HCT116 (cell line): ENCODE measurements around the gene PTPN9. TPM values are rescaled to one million over a fixed set of nuclear protein-coding genes. Genes with fewer than 3 reads are reported as not detected.

Source experiments
- ATAC-seq: fragments of 200-7000 bp; cut with Tn5 transposase; 2 replicates; pipeline ENCODE4 v1.9.1; 2020; ENCODE audit warnings: mild to moderate bottlenecking, moderate library complexity
- BruUV-seq: library from RNA; stranded (reverse); fragments of 400-500 nt; replicated peaks from 2 replicates; lab custom pipeline; 2021; lab: Mats Ljungman, UMichigan
- CTCF ChIA-PET: fragments of 300-600 bp; sonication (Branson Sonifier 250); formaldehyde crosslinking; loops from one replicate; lab custom pipeline; 2021; ENCODE audit warnings: antibody characterized with exemption; lab: Charles Lee
- POLR2A ChIA-PET: fragments of 300-600, 350-600 bp; sonication (Branson Sonifier 250); formaldehyde crosslinking; loops from one replicate; lab custom pipeline; 2021; ENCODE audit warnings: antibody characterized with exemption; lab: Charles Lee
- RAD21 ChIA-PET, 2 experiments: fragments of 300-600 bp; sonication (Branson Sonifier 250); formaldehyde crosslinking; loops; one replicate each; lab custom pipeline; 2023; ENCODE audit warnings: low total read pairs in 2 of 2; ENCODE audit not compliant: uncharacterized antibody in 2 of 2, unreplicated experiment in 2 of 2, low non-redundant PET in 1 of 2; lab: Charles Lee
- DNase-seq: peaks from one replicate; pipeline ENCODE4 v3.0.0-alpha.2; 2010; ENCODE audit warnings: low read depth, low spot score
- H2AFZ ChIP-seq: fragments of 200-600 bp; shearing (Covaris generic), sonication (generic); 2 replicates; pipeline ENCODE4 v1.6.1; 2017; ENCODE audit warnings: low read depth, mixed run types, mixed read lengths, antibody characterized with exemption, low read length; ENCODE audit not compliant: poor library complexity, severe bottlenecking
- H3K27ac ChIP-seq: 2 replicates; pipeline ENCODE4 v1.5.1; 2012; ENCODE audit warnings: low read depth, low read length
- H3K27me3 ChIP-seq: fragments of 200-600 bp; sonication (generic); 2 replicates; pipeline ENCODE4 v1.6.1; 2016; ENCODE audit warnings: mixed run types, low read length, mixed read lengths; ENCODE audit not compliant: insufficient read depth
- H3K36me3 ChIP-seq, 2 experiments: fragments of 200-500 bp in 1 of 2; fragments of 200-600 bp in 1 of 2; sonication (Bioruptor generic) in 1 of 2; sonication (generic) in 1 of 2; 2 replicates each; pipeline versions ENCODE4 v1.5.1 to v1.6.1; 2014 to 2016; ENCODE audit warnings: low read length in 2 of 2, inconsistent platforms in 1 of 2, mixed read lengths in 1 of 2, mixed run types in 1 of 2; ENCODE audit not compliant: insufficient read depth in 2 of 2, control insufficient read depth in 1 of 2
- H3K4me1 ChIP-seq, 2 experiments: fragments of 200-600 bp in 1 of 2; sonication (generic) in 1 of 2; 2 replicates each; pipeline versions ENCODE4 v1.5.1 to v1.6.1; 2012 to 2017; ENCODE audit warnings: low read length in 2 of 2, inconsistent platforms in 1 of 2, mild to moderate bottlenecking in 1 of 2, mixed read lengths in 1 of 2, mixed run types in 1 of 2, moderate library complexity in 1 of 2; ENCODE audit not compliant: insufficient read depth in 2 of 2, control insufficient read depth in 1 of 2
- H3K4me2 ChIP-seq: fragments of 200-600 bp; sonication (generic); 2 replicates; pipeline ENCODE4 v1.6.1; 2017; ENCODE audit warnings: mixed run types, low read length, mixed read lengths
- H3K4me3 ChIP-seq, 2 experiments: fragments of 200-600 bp in 1 of 2; sonication (generic) in 1 of 2; replicated peaks in 1 of 2; 2 replicates each; pipeline ENCODE4 v1.5.1; 2011 to 2016; ENCODE audit warnings: low read length in 2 of 2, control low read depth in 1 of 2, low read depth in 1 of 2, mild to moderate bottlenecking in 1 of 2, mixed read lengths in 1 of 2, mixed run types in 1 of 2
- H3K79me2 ChIP-seq: fragments of 200-600 bp; sonication (generic); 2 replicates; pipeline ENCODE4 v1.6.1; 2017; ENCODE audit warnings: mild to moderate bottlenecking, mixed run types, low read length, moderate library complexity, mixed read lengths; ENCODE audit not compliant: insufficient read depth
- H3K9ac ChIP-seq: fragments of 200-600 bp; sonication (generic); 2 replicates; pipeline ENCODE4 v1.6.1; 2016; ENCODE audit warnings: low read length, mixed read lengths
- H3K9me2 ChIP-seq: fragments of 200-600 bp; sonication (generic), shearing (Covaris generic); 2 replicates; pipeline ENCODE4 v1.6.1; 2017; ENCODE audit warnings: mixed run types, mild to moderate bottlenecking, moderate library complexity; ENCODE audit not compliant: insufficient read depth
- H3K9me3 ChIP-seq, 2 experiments: fragments of 200-500 bp in 1 of 2; fragments of 200-600 bp in 1 of 2; sonication (Bioruptor generic) in 1 of 2; sonication (generic) in 1 of 2; 2 replicates each; pipeline ENCODE4 v1.6.1; 2014 to 2017; ENCODE audit warnings: low read length in 2 of 2, mixed read lengths in 2 of 2, inconsistent platforms in 1 of 2, low read depth in 1 of 2, mild to moderate bottlenecking in 1 of 2, mixed run types in 1 of 2, moderate library complexity in 1 of 2; ENCODE audit not compliant: control insufficient read depth in 1 of 2, insufficient read depth in 1 of 2
- H4K20me1 ChIP-seq: fragments of 200-600 bp; sonication (generic), shearing (Covaris generic); 2 replicates; pipeline ENCODE4 v1.6.1; 2017; ENCODE audit warnings: mixed run types, mild to moderate bottlenecking, moderate library complexity; ENCODE audit not compliant: insufficient read depth
- CBX3 ChIP-seq: IDR thresholded peaks from 2 replicates; pipeline ENCODE4 v1.6.1; 2012; ENCODE audit warnings: low read depth
- ELF1 ChIP-seq: IDR thresholded peaks from 2 replicates; pipeline ENCODE4 v1.6.1; 2012; ENCODE audit warnings: low read depth, borderline replicate concordance
- JUND ChIP-seq: IDR thresholded peaks from 2 replicates; pipeline ENCODE4 v1.6.1; 2012
- POLR2A ChIP-seq: IDR thresholded peaks from 2 replicates; pipeline ENCODE4 v1.7.0; 2011; ENCODE audit warnings: borderline replicate concordance; ENCODE audit not compliant: insufficient read depth, insufficient read length; ENCODE audit errors: extremely low read depth
- POLR2AphosphoS5 ChIP-seq: IDR thresholded peaks from 2 replicates; pipeline ENCODE4 v1.6.1; 2011; ENCODE audit warnings: mild to moderate bottlenecking, low read depth, low read length, moderate library complexity
- RAD21 ChIP-seq: IDR thresholded peaks from 2 replicates; pipeline ENCODE4 v1.6.1; 2012; ENCODE audit warnings: low read depth, mild to moderate bottlenecking
- SIN3A ChIP-seq: IDR thresholded peaks from 2 replicates; pipeline ENCODE4 v1.6.1; 2012; ENCODE audit warnings: low read depth
- SP1 ChIP-seq: IDR thresholded peaks from 2 replicates; pipeline ENCODE4 v1.6.1; 2012; ENCODE audit warnings: low read depth
- TCF7L2 ChIP-seq: IDR thresholded peaks from 2 replicates; pipeline ENCODE4 v1.7.0; 2011; ENCODE audit warnings: borderline replicate concordance, inconsistent platforms; ENCODE audit not compliant: insufficient read depth, insufficient read length; ENCODE audit errors: extremely low read depth
- YY1 ChIP-seq: IDR thresholded peaks from 2 replicates; pipeline ENCODE4 v1.6.1; 2011; ENCODE audit warnings: low read length, low read depth, moderate library complexity, mild to moderate bottlenecking; ENCODE audit not compliant: insufficient replicate concordance; ENCODE audit errors: extremely low read depth
- ZFX ChIP-seq: fragments of 450-650 bp; IDR thresholded peaks from 2 replicates; pipeline ENCODE4 v1.6.1; 2017
- intact Hi-C: fragments of 100-400 bp; cut with micrococcal nuclease; formaldehyde crosslinking; loops from 2 replicates; pipeline ENCODE4 v1.10.0; 2022
- total RNA-seq: library from RNA; stranded (reverse); gene quantifications from one replicate; pipeline ENCODE4 v1.2.1, GENCODE V29; 2021; ENCODE audit not compliant: unreplicated experiment
- TF ChIP-seq, protein P1 (sequence below): IDR thresholded peaks from 2 replicates; pipeline ENCODE4 v1.6.1; 2012
- TF ChIP-seq, protein P2 (sequence below): IDR thresholded peaks from 2 replicates; pipeline ENCODE4 v1.6.1; 2012

Gene PTPN9
- total RNA-seq, 1 experiment from 2014 or later = 21.1 TPM

DNA sequence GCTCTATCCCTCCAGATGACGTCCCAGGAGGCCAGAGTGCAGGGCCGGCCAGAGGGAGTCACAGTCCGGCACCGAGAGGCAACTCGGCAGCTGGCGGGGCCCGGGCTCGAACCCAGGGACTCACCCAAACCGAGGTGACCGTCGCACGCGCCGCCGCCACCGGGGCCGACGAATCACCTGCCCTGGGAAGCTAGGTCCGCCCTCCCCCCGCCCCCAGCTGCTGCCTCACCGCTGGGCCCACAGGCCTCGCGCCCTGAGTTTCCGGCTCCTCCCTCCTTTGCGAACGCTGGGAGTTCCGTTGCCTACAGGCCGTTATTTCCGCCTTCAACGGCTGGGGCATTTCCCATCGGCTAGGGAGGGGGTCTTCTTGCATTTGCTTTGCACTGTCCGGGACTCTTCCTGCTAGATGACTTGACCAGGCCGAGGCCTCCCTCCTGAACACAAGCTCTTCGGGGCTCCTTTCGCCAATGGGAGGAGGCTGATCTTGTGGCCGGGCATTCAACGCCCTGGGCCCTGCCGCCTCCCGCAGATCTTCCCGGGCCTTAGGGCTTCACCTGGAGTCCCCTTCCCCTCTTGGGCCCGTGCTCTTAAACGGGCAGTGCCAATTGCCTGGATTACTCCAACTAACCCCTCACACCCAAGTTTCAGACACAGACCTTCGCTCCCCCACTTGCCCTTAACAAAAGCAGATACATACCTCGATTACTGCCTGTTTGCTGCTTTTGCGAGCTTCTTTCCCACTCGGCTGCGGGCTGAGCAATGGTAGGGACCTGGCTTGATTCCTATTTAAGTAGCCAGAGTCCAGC, 46.6 kb upstream of the PTPN9 start, which contains the start of gene SNUPN:
TSS of gene SNUPN (minus strand) at position 184 of the 806 bp plus-strand sequence. CDS start 4,674 bp downstream, outside the sequence.
- peak within 1 kb of the TSS; percentile 91 to 99 for H3K4me3 ChIP-seq
- ATAC-seq (peak; percentile 83), DNase-seq (peak; percentile 90)
- no peaks in the 10 kb centered on the region for H3K9me2 ChIP-seq
- ChIA-PET POLR2A (interaction anchor here (0.6 to 3.2 kb wide), 9 partner anchors 10 to 258 kb away, joined by 3 to 35 read pairs (median 4); partner anchors contain the start of genes IMP3, MAN2C1, PTPN9 and SIN3A), RAD21 (interaction anchor here in 1 of 2 experiments (0.5 to 1.2 kb wide), 2 partner anchors 43 to 47 kb away, joined by 4 to 6 read pairs; partner anchors contain the start of gene PTPN9), CTCF (interaction anchor here (0.8 to 2.8 kb wide), 6 partner anchors 11 to 258 kb away, joined by 3 to 6 read pairs (median 3); partner anchors contain the start of genes IMP3 and SNX33)
- no peaks in the 10 kb centered on the region for H3K27me3 ChIP-seq
- intact Hi-C loops = loop anchor here (2.0 to 5.0 kb wide), 4 partner anchors 15 to 258 kb away; partner anchors contain the start of genes IMP3 and MAN2C1
- H3K9me3 ChIP-seq = no peaks in the 10 kb centered on the region
- H3K9ac ChIP-seq = peak within 1 kb of the TSS; percentile 100
- TF ChIP-seq YY1 = peak; percentile 4
- peak; percentile 91 for TF ChIP-seq SP1
- peak; percentile 74 for TF ChIP-seq CBX3
- TF ChIP-seq SIN3A = peak; percentile 87; the same call in 1 of the 2 replicates
- TF ChIP-seq, protein P1, sequence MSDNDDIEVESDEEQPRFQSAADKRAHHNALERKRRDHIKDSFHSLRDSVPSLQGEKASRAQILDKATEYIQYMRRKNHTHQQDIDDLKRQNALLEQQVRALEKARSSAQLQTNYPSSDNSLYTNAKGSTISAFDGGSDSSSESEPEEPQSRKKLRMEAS = peak; percentile 88
- TF ChIP-seq ZFX = peak; percentile 89
- peak; percentile 64; the same call in 1 of the 2 replicates for TF ChIP-seq ELF1
- no peak for TF ChIP-seq JUND
- TF ChIP-seq POLR2A = peak; percentile 87
- TF ChIP-seq POLR2AphosphoS5 = peak; percentile 84
- no peak for TF ChIP-seq TCF7L2
- no peak for TF ChIP-seq RAD21
- TF ChIP-seq, protein P2, sequence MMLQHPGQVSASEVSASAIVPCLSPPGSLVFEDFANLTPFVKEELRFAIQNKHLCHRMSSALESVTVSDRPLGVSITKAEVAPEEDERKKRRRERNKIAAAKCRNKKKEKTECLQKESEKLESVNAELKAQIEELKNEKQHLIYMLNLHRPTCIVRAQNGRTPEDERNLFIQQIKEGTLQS = no peak
- H4K20me1 ChIP-seq = no peaks in the 10 kb centered on the region
- BruUV-seq = TSS peak; percentile 95
- no peaks in the 10 kb centered on the region for H3K36me3 ChIP-seq
- H2AFZ ChIP-seq = no peak within 1 kb of the TSS
- H3K27ac ChIP-seq = peak within 1 kb of the TSS; percentile 99
- no peaks in the 10 kb centered on the region; the same call in 1 of the 2 replicates for H3K79me2 ChIP-seq
- H3K4me2 ChIP-seq = peak within 1 kb of the TSS; percentile 89
- H3K4me1 ChIP-seq = peaks cover 16 to 40% of the 10 kb centered on the region in 2 experiments
